HL-60 (cell line): ENCODE measurements around the gene DNAH7.

Experiments used
- CTCF ChIP-seq: IDR thresholded peaks from one replicate; pipeline ENCODE4 v1.5.1; 2011; ENCODE audit warnings: low read length, control low read depth, inconsistent platforms; ENCODE audit not compliant: insufficient read depth
- GABPA ChIP-seq: IDR thresholded peaks from 2 replicates; pipeline ENCODE4 v1.6.1; 2012; ENCODE audit warnings: low read depth
- POLR2AphosphoS5 ChIP-seq: IDR thresholded peaks from 2 replicates; pipeline ENCODE4 v1.6.1; 2012; ENCODE audit warnings: low read depth
- REST ChIP-seq: IDR thresholded peaks from 2 replicates; pipeline ENCODE4 v1.6.1; 2012; ENCODE audit warnings: low read depth; ENCODE audit not compliant: insufficient replicate concordance

GRCh38 chr2:195863121-195863520 is 205.5 kb downstream of the DNAH7 start:
- no peak for TF ChIP-seq CTCF
- no peak for TF ChIP-seq GABPA
- TF ChIP-seq REST: no peak
- no peak for TF ChIP-seq POLR2AphosphoS5
